Calu3 (cell line): ENCODE results near the gene EMILIN3. TPM values are rescaled to one million over a fixed set of nuclear protein-coding genes. Genes with fewer than 3 reads are reported as not detected.

ENCODE experiments used
- BruUV-seq: library from RNA; stranded (reverse); fragments of 400-500 nt; replicated peaks from 2 replicates; lab custom pipeline; 2021; lab: Mats Ljungman, UMichigan
- CTCF ChIA-PET: fragments of 300-600 bp; sonication (Branson Sonifier 250); formaldehyde crosslinking; loops from one replicate; lab custom pipeline; 2022; ENCODE audit warnings: antibody characterized with exemption; lab: Charles Lee
- DNase-seq: peaks from one replicate; pipeline ENCODE4 v3.0.0; 2022
- H3K27ac Mint-ChIP-seq: one replicate; pipeline ENCODE4 v1.8.0; 2022; ENCODE audit warnings: mixed read lengths; ENCODE audit not compliant: unreplicated experiment
- H3K27me3 Mint-ChIP-seq: one replicate; pipeline ENCODE4 v1.8.0; 2022; ENCODE audit warnings: mixed read lengths; ENCODE audit not compliant: unreplicated experiment
- H3K36me3 Mint-ChIP-seq: one replicate; pipeline ENCODE4 v1.8.0; 2022; ENCODE audit warnings: mild to moderate bottlenecking, moderate library complexity, mixed read lengths; ENCODE audit not compliant: insufficient read depth, unreplicated experiment
- H3K4me1 Mint-ChIP-seq: one replicate; pipeline ENCODE4 v1.8.0; 2022; ENCODE audit warnings: mild to moderate bottlenecking, low read depth, mixed read lengths; ENCODE audit not compliant: unreplicated experiment
- H3K4me3 Mint-ChIP-seq: one replicate; pipeline ENCODE4 v1.8.0; 2022; ENCODE audit warnings: mild to moderate bottlenecking, low read depth, moderate library complexity, mixed read lengths; ENCODE audit not compliant: unreplicated experiment
- H3K9me3 Mint-ChIP-seq: one replicate; pipeline ENCODE4 v1.8.0; 2022; ENCODE audit warnings: low read depth, mixed read lengths; ENCODE audit not compliant: unreplicated experiment
- CTCF ChIP-seq: fragments of 200-600 bp; IDR thresholded peaks from one replicate; pipeline ENCODE4 v1.8.0; 2022; ENCODE audit warnings: antibody characterized with exemption; ENCODE audit not compliant: unreplicated experiment
- intact Hi-C: fragments of 100-400 bp; cut with micrococcal nuclease; formaldehyde crosslinking; loops from one replicate; pipeline ENCODE4 v1.10.0; 2022; ENCODE audit not compliant: unreplicated experiment
- total RNA-seq: library from RNA; stranded (reverse); gene quantifications from 2 replicates; pipeline ENCODE4 v1.2.3, GENCODE V29; 2022

The EMILIN3 gene
- total RNA-seq, 1 experiment from 2014 or later = not detected

DNA sequence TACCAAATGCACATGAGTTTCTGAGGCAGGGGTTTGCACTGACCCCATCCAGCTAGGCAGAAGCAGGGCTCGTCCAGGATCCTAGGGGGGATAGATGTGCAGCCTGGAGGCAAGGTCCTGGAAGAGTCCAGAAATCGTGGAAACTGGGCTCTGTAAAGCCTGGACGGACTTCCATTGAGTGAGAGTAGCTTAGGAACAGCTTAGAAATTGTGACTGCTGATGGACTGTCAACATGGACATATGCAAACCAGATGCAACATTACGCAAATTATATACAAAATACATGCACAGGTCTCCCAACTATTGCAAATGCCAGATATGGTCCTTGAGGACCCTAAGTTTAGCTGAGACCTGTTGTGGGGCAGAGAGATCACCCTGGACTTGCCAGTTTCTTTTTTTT lies 4.8 kb upstream of the EMILIN3 start:
- Mint-ChIP-seq H3K27ac (no peak overlapping the region), H3K4me1 (peaks cover 7% of the 10 kb centered on the region), H3K36me3 (no peaks in the 10 kb centered on the region), H3K9me3 (no peaks in the 10 kb centered on the region), H3K27me3 (peaks cover 98% of the 10 kb centered on the region), H3K4me3 (no peak overlapping the region)
- intact Hi-C loops = no loop called here
- no peak for TF ChIP-seq CTCF
- CTCF ChIA-PET = interaction anchor here (0.6 kb wide), 1 partner anchor 715 kb away, joined by 3 read pairs; no protein-coding TSS in a partner anchor
- no peak for DNase-seq
- no TSS peak for BruUV-seq

GRCh38 chr20:41370176-41370575 lies 3.6 kb upstream of the EMILIN3 start:
- no peaks in the 10 kb centered on the region for H3K36me3 Mint-ChIP-seq
- intact Hi-C loops = no loop called here
- no peak overlapping the region for H3K27ac Mint-ChIP-seq
- DNase-seq = no peak
- TF ChIP-seq CTCF = no peak
- H3K27me3 Mint-ChIP-seq = peaks cover 96% of the 10 kb centered on the region
- CTCF ChIA-PET = no interaction called here
- no TSS peak for BruUV-seq
- H3K9me3 Mint-ChIP-seq = no peaks in the 10 kb centered on the region
- H3K4me3 Mint-ChIP-seq = no peak overlapping the region
- peaks cover 7% of the 10 kb centered on the region for H3K4me1 Mint-ChIP-seq

GRCh38 chr20:41369673-41370072 lies 3.1 kb upstream of the EMILIN3 start:
- H3K27me3 Mint-ChIP-seq = peaks cover 96% of the 10 kb centered on the region
- TF ChIP-seq CTCF = no peak
- H3K4me3 Mint-ChIP-seq = no peak overlapping the region
- H3K27ac Mint-ChIP-seq = no peak overlapping the region
- BruUV-seq = no TSS peak
- DNase-seq = no peak
- no peaks in the 10 kb centered on the region for H3K36me3 Mint-ChIP-seq
- CTCF ChIA-PET = no interaction called here
- intact Hi-C loops = no loop called here
- no peaks in the 10 kb centered on the region for H3K9me3 Mint-ChIP-seq
- H3K4me1 Mint-ChIP-seq = peaks cover 7% of the 10 kb centered on the region

GRCh38 chr20:41367956-41368355 lies 1.3 kb upstream of the EMILIN3 start:
- H3K27ac Mint-ChIP-seq = no peak overlapping the region
- H3K9me3 Mint-ChIP-seq = no peaks in the 10 kb centered on the region
- peaks cover under 1% of the 10 kb centered on the region for H3K4me1 Mint-ChIP-seq
- no peaks in the 10 kb centered on the region for H3K36me3 Mint-ChIP-seq
- no peak overlapping the region for H3K4me3 Mint-ChIP-seq
- H3K27me3 Mint-ChIP-seq = peaks cover 96% of the 10 kb centered on the region
- intact Hi-C loops = no loop called here
- DNase-seq = no peak
- CTCF ChIA-PET = no interaction called here
- no peak for TF ChIP-seq CTCF
- BruUV-seq = no TSS peak
